D721Med (cell line): Measurements from ENCODE around the gene CFAP69.
A peak's percentile ranks its signal among the peaks of the same experiment; 100 is the strongest.

Experiments used
- DNase-seq: peaks from one replicate; pipeline ENCODE4 v3.0.0; 2011; ENCODE audit warnings: low spot score; ENCODE audit not compliant: insufficient read length
- FAIRE-seq: peaks from 2 replicates; lab custom pipeline; 2011; peaks lifted over from hg19 to GRCh38; lab: Jason Lieb, UNC
- CTCF ChIP-seq: IDR thresholded peaks from 2 replicates; pipeline ENCODE4 v1.5.1; 2012; ENCODE audit warnings: mild to moderate bottlenecking, control low read depth; ENCODE audit not compliant: insufficient read depth; ENCODE audit errors: missing control alignments

The CFAP69 gene

GRCh38 chr7:90244909-90245851 is at the start of gene CFAP69:
TSS of gene CFAP69 (plus strand) at chr7:90245174. CDS start at chr7:90245425, 251 bp downstream.
- DNase-seq (peak; percentile 75), FAIRE-seq (no peak)
- no peak for TF ChIP-seq CTCF

- TF ChIP-seq CTCF, result no peak
- FAIRE-seq (no peak), DNase-seq (no peak)
These were observed 43.3 kb upstream of the CFAP69 start for GRCh38 chr7:90201500-90202195.

DNA sequence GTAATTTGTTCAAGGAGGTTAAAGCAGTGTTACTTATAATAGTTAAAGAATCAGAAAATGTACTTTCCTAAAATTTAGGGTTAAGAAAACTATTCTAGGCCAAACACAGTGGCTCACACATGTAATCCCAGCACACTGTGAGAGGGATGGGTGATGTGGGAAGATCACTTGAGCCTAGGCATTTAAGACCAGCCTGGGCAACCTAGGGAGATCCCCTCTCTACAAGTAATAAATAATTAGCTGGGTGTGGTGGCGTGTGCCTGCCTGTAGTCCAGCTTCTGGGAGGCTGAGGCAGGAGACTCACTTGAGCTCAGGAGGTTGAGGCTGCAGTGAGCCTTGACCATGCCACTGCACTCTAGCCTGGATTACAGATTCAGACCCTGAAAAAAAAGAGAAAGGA is 37.0 kb upstream of the CFAP69 start:
- no peak for TF ChIP-seq CTCF
- FAIRE-seq, result no peak
- no peak for DNase-seq

GRCh38 chr7:90209776-90210175 is 35.2 kb upstream of the CFAP69 start:
- FAIRE-seq (no peak), DNase-seq (no peak)
- TF ChIP-seq CTCF, result no peak

- FAIRE-seq, result no peak
- no peak for TF ChIP-seq CTCF
- no peak for DNase-seq
These were observed 34.5 kb upstream of the CFAP69 start for GRCh38 chr7:90210475-90210874.

GRCh38 chr7:90210981-90211380 is 34.0 kb upstream of the CFAP69 start:
- no peak for TF ChIP-seq CTCF
- FAIRE-seq, result no peak

More at GRCh38 chr7:90210981-90211380, 34.0 kb upstream of the CFAP69 start:
- DNase-seq, result no peak
